ENCODE measurements around the gene CDKN3. TPM values are rescaled to one million over a fixed set of nuclear protein-coding genes. Genes with fewer than 3 reads are reported as not detected.
"Not testable (repeated sequence)": the region's sequence is repeated elsewhere in the genome, so short reads cannot be mapped to it uniquely, and the experiment has no call there.

CDKN3 gene
- polyA plus RNA-seq, 4 donors, result 20.0 to 24.4 (median 21.7) TPM

DNA sequence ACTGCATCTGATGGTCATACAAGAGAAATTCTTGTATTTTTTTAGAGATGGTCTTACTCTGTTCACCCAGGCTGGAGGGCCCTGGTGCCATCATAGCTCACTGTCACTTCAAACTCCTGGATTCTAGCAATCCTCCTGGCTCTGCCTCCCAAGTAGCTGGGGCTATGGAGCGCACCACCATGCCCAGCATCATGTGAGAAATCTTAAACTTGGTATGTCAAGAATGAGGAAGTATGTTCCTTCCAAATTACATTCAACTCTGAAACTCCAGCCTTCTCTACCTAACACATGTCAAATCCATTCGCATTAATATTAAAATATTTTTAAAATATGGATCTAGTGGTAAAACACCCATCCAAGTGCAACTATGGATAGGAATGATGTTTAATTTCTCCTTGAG, 27.5 kb upstream of the CDKN3 start:
- DNase-seq (ENCODE audit: low read depth in 4 of 4, low spot score in 2 of 4), result no peak

DNA sequence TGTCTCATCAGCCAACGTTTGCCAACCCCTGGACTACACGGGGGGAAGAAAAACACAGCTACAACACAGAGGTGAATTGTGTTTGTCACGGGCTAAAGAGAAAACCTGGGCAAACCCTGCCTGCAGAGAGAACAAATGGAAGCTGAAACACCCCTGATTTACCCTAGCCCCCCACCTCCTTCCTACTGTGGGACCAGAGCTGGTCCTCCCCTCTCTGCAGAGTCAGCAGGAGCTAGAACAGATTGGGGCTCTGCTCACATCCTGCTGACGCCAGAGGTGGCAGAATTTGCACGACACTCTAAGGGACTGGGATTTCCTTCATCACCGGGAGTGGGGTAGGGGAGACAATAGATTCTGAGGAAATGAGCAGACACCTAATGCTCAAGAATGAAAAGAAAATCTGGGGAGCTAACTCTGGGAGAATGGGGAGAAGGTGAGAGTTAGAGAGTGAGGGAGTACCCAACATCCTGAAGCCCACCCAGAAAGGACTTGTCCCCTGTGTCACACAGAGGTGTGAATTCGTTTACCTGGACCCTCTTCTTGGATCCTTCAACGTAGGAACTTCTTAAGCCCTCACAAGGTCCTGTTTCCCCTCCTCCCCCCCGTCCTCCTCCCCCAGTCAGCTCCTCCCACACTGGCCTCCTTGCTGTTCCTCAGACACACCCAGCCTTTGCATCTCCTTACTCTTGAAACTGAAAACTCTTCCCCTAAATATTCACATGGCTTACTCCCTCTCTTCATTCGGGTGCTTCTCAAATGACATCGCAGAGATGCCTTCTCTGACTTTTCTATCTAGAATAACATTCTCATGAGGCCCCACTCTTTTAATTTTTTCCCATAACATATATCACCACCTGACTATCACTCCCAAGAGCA, 26.2 kb upstream of the CDKN3 start:
- no peak for DNase-seq (ENCODE audit: low read depth in 4 of 4, low spot score in 2 of 4)

- no peak for DNase-seq (ENCODE audit: low read depth in 4 of 4, low spot score in 2 of 4)
These were observed 22.5 kb upstream of the CDKN3 start for GRCh38 chr14:54374117-54374884.

GRCh38 chr14:54377501-54377900, 19.3 kb upstream of the CDKN3 start:
- no peak for DNase-seq (ENCODE audit: low read depth in 4 of 4, low spot score in 2 of 4)

- DNase-seq (ENCODE audit: low read depth in 4 of 4, low spot score in 2 of 4), result not testable (repeated sequence)
These were observed 17.9 kb upstream of the CDKN3 start for GRCh38 chr14:54378893-54379292.

- DNase-seq (ENCODE audit: low read depth in 4 of 4, low spot score in 2 of 4), result not testable (repeated sequence)
These were observed 16.2 kb upstream of the CDKN3 start for GRCh38 chr14:54380558-54380957.

DNA sequence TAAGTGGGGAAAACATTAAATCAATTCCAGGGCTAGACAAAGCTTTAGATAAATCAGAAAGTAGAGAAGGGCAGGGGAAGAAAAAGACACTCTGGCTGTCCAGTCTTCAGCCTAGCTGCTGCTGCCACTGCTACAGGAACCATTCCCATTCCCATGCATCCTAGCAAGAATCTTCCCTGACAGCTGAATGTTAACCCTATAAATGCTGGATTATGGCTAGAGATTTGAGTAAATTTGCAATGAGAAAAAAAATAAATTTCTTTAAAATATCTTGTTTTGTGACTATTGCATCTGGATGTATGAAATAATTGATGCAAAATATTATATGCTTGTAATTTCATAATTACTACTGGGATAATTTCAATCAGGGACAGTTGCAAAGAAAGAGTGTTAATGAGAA, 15.0 kb upstream of the CDKN3 start:
- DNase-seq (ENCODE audit: low read depth in 4 of 4, low spot score in 2 of 4), result no peak

DNA sequence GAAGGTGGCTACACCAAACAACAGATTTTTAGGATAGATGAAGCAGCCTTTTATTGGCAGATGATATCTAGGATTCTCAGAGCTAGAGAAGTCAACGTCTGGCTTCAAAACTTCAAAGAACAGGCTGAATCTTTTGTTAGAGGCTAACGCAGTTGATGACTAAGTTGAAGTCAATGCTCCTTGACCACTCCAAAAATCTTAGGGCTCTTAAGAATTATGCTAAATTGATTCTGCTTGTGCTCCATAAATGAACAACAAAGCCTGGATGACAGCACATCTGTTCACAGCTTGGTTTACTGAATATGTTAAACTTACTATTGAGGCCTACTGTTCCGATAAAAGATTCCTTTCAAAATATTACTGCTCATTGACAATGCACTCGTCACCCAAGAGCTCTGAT, 13.0 kb upstream of the CDKN3 start:
- DNase-seq (ENCODE audit: low read depth in 4 of 4, low spot score in 2 of 4), result no peak

- DNase-seq (ENCODE audit: low read depth in 4 of 4, low spot score in 2 of 4), result no peak
These were observed 11.3 kb upstream of the CDKN3 start for GRCh38 chr14:54385556-54385955.

DNA sequence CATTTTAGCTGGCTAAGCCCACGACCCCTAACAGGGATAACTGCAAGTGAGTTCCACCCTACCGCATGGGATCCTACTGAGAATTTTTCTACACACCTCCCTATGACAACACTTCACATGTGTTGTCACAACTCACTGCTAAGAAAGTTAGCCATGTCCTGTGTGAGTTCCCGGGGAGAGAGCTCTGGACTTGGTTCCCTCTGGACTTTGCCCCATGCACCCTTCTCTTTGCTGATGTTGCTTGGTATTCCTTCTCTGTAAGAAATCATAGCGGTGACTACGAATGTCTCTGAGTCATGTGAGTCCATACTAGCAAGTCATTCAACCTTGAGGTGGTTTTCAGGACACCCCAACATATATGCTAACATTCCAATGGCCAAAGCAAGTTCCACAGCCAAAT, 9.5 kb upstream of the CDKN3 start:
- DNase-seq (ENCODE audit: low read depth in 4 of 4, low spot score in 2 of 4), result no peak

GRCh38 chr14:54392131-54392859, 4.5 kb upstream of the CDKN3 start:
- no peak for DNase-seq (ENCODE audit: low read depth in 4 of 4, low spot score in 2 of 4)

- DNase-seq (ENCODE audit: low read depth in 4 of 4, low spot score in 2 of 4), result not testable (repeated sequence)
These were observed 3.6 kb upstream of the CDKN3 start for GRCh38 chr14:54392986-54393884.

DNA sequence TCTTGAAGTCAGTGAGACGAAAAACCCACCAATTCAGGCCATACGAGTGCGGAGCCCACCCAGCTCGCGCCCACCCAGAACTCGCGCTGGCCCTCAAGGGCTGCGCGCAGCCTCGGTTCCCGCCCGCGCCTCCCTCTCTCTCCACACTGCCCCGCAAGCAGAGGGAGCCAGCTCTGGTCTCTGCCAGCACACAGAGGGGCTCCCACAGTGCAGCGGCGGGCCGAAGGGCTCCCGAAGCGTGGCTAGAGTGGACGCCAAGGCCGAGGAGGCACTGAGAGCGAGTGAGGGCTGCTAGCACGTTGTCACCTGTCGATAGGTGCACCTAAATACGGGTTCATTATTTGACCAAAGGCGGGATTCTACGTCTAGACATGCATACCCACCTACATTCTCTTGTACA, 2.2 kb upstream of the CDKN3 start:
- DNase-seq (ENCODE audit: low read depth in 4 of 4, low spot score in 2 of 4), result no peak

DNA sequence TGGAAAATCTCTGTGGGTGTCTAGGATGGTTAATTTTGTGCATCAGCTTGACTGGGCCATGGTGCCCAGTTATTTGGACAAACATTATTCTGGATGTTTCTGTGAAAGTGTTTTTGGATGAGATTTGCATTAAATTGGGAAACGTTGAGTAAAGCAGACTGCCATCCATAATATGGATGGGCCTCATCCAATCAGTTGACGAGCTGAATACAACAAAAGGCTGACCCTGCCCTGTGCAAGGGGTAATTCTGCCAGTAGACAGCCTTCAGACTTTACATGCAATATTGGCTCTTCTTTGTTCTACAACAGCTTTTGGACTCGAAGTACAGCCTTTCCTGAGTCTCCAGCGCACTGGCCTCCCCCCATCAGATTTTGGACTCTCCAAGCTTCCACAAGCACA, 1.5 kb upstream of the CDKN3 start:
- DNase-seq (ENCODE audit: low read depth in 4 of 4, low spot score in 2 of 4), result no peak

DNA sequence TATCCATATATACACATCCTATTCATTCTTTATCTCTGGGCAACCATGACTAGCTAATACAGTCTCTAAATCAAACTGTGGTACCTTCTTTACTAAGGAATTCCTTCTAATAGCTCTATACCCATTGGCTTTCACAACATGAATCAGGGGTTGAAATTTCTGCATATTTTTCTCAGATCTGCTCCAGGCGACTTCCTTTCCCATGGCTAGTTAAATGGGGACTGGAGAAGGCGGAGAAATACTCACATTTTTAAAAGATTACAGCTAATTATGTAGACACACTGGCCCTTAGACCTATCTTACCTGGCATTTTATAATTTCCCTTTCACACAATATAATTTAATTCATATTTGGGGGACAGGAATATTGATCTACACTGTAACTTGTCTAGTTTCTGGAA, 1.1 kb upstream of the CDKN3 start:
- no peak for DNase-seq (ENCODE audit: low read depth in 4 of 4, low spot score in 2 of 4)

GRCh38 chr14:54396183-54396492, 669 bp upstream of the CDKN3 start:
- DNase-seq (ENCODE audit: low read depth in 4 of 4, low spot score in 2 of 4), result no peak

DNA sequence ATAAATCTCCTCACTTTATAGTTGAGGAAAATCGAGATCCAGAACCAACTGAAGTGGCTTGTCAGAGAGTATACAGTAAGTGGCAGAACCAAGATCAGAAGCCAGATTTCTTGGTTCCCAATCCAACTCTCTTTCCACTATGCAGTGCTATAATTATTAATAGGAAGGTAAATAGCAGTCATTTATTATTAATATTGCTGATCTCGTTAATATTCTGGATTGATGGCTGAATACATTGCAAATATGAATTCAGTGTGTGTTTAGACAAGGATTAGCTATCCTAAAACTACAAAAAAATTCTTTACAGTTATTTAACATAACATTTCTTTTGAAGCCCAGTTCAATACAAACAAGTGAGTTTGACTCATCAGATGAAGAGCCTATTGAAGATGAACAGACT, 2.8 kb downstream of the CDKN3 start:
- DNase-seq (ENCODE audit: low read depth in 4 of 4, low spot score in 2 of 4), result no peak

- DNase-seq (ENCODE audit: low read depth in 4 of 4, low spot score in 2 of 4), result not testable (repeated sequence)
These were observed 6.7 kb downstream of the CDKN3 start for GRCh38 chr14:54403401-54404005.

DNA sequence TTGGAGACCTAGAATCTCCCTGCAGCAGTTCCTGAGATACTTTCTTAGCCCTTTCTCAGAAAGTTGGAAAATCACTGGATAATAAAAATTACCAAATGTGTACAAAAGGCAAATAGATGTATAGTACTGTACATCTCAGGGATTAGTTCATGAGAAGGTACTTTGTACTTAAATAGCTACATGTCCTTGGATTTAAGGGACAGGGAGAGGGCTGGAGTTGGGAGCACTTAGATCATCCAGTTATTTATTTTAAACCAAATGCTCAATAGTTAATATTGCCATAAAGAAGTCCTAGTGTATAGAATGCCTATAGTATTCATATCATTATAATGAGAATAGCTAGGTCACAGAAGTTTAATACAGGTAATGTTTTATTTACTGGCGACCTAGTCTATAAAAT, 13.4 kb downstream of the CDKN3 start:
- DNase-seq (ENCODE audit: low read depth in 4 of 4, low spot score in 2 of 4), result no peak

- DNase-seq (ENCODE audit: low read depth in 4 of 4, low spot score in 2 of 4), result no peak
These were observed 14.6 kb downstream of the CDKN3 start for GRCh38 chr14:54411371-54411770.

Measured in left renal cortex interstitium (tissue), 4 donors.